Esophagus squamous epithelium (tissue), 4 donors: ENCODE results near the gene MMP25.

Source experiments
- CTCF ChIP-seq, 6 experiments: fragments of 450-650 bp in 4 of 6; fragments of 200-600 bp in 2 of 6; sonication (generic) in 2 of 6; IDR thresholded peaks; one replicate each; pipeline ENCODE4 v1.5.1; 2016 to 2019; ENCODE audit warnings: antibody characterized with exemption in 6 of 6, mild to moderate bottlenecking in 4 of 6, moderate library complexity in 4 of 6
- POLR2A ChIP-seq, 4 donors: fragments of 450-650 bp; IDR thresholded peaks; one replicate each; pipeline ENCODE4 v1.6.1; 2017; ENCODE audit warnings: antibody characterized with exemption in 4 of 4, mild to moderate bottlenecking in 4 of 4, moderate library complexity in 3 of 4

- TF ChIP-seq CTCF (IDR thresholded peaks at IDR 0.05) (no peak), POLR2A (IDR thresholded peaks at IDR 0.05) (no peak)
These were observed 30.2 kb downstream of the MMP25 start for GRCh38 chr16:3076577-3076976.
